IMR-90 (cell line): ENCODE data around the gene FLACC1. TPM values are rescaled to one million over a fixed set of nuclear protein-coding genes. Genes with fewer than 3 reads are reported as not detected.

Experiments used
- ATAC-seq: fragments of 200-7000 bp; cut with Tn5 transposase; 2 replicates; pipeline ENCODE4 v1.9.1; 2020; ENCODE audit warnings: low read depth, mild to moderate bottlenecking, moderate library complexity
- BruUV-seq: library from RNA; stranded (reverse); fragments of 400-500 nt; replicated peaks from 2 replicates; lab custom pipeline; 2021; lab: Mats Ljungman, UMichigan
- CTCF ChIA-PET: fragments of 300-600 bp; formaldehyde crosslinking; extraction: SDS; loops from one replicate; lab custom pipeline; 2021; ENCODE audit warnings: antibody characterized with exemption; lab: Yijun Ruan, JAX
- POLR2A ChIA-PET: fragments of 300-600 bp; sonication (Branson Sonifier 250); formaldehyde crosslinking; loops from one replicate; lab custom pipeline; 2022; ENCODE audit warnings: antibody characterized with exemption; ENCODE audit not compliant: unreplicated experiment; lab: Charles Lee
- DNase-seq: peaks from one replicate; pipeline ENCODE4 v3.0.0; 2013
- H2AFZ ChIP-seq: replicated peaks from 2 replicates; pipeline ENCODE3; 2013; ENCODE audit warnings: low read length, mild to moderate bottlenecking; ENCODE audit not compliant: poor library complexity
- H2AK5ac ChIP-seq: 2 replicates; pipeline ENCODE4 v1.6.1; 2013; ENCODE audit warnings: low read depth, low read length, inconsistent platforms
- H2AK9ac ChIP-seq: replicated peaks from 2 replicates; pipeline ENCODE3; 2013; ENCODE audit warnings: mild to moderate bottlenecking, low read depth, low read length, moderate library complexity; ENCODE audit not compliant: poor library complexity
- H2BK120ac ChIP-seq: 2 replicates; pipeline ENCODE4 v1.6.1; 2013; ENCODE audit warnings: low read depth, low read length, inconsistent platforms
- H2BK15ac ChIP-seq: 3 replicates; pipeline ENCODE4 v1.6.1; 2013; ENCODE audit warnings: low read depth, low read length, inconsistent platforms
- H2BK20ac ChIP-seq: 2 replicates; pipeline ENCODE4 v1.6.1; 2013; ENCODE audit warnings: low read depth, mild to moderate bottlenecking, inconsistent platforms, low read length, moderate library complexity
- H2BK5ac ChIP-seq: 2 replicates; pipeline ENCODE4 v1.6.1; 2013; ENCODE audit warnings: mild to moderate bottlenecking, low read depth, low read length, inconsistent platforms; ENCODE audit not compliant: poor library complexity, severe bottlenecking
- H3K14ac ChIP-seq: replicated peaks from 2 replicates; pipeline ENCODE4 v1.6.1; 2013; ENCODE audit warnings: low read depth, low read length, inconsistent platforms
- H3K18ac ChIP-seq: 2 replicates; pipeline ENCODE4 v1.6.1; 2013; ENCODE audit warnings: low read depth, low read length, control low read depth
- H3K23ac ChIP-seq: 2 replicates; pipeline ENCODE4 v1.6.1; 2013; ENCODE audit warnings: low read depth, low read length, inconsistent platforms
- H3K27ac ChIP-seq: 2 replicates; pipeline ENCODE4 v1.5.1; 2013; ENCODE audit warnings: mild to moderate bottlenecking, control low read depth, low read length; ENCODE audit not compliant: insufficient read depth
- H3K27me3 ChIP-seq: 2 replicates; pipeline ENCODE4 v1.6.1; 2013; ENCODE audit warnings: low read length; ENCODE audit not compliant: control insufficient read depth, insufficient read depth
- H3K36me3 ChIP-seq: 2 replicates; pipeline ENCODE4 v1.6.1; 2013; ENCODE audit warnings: low read length, mixed read lengths; ENCODE audit not compliant: control insufficient read depth, insufficient read depth
- H3K4ac ChIP-seq: 2 replicates; pipeline ENCODE4 v1.6.1; 2013; ENCODE audit warnings: low read depth, low read length, inconsistent platforms
- H3K4me1 ChIP-seq: 2 replicates; pipeline ENCODE4 v1.6.1; 2013; ENCODE audit warnings: low read length, mixed read lengths; ENCODE audit not compliant: control insufficient read depth, insufficient read depth
- H3K4me2 ChIP-seq: 2 replicates; pipeline ENCODE4 v1.6.1; 2013; ENCODE audit warnings: low read depth, mild to moderate bottlenecking, control low read depth, low read length, moderate library complexity
- H3K4me3 ChIP-seq: 2 replicates; pipeline ENCODE4 v1.5.1; 2013; ENCODE audit warnings: low read depth, mild to moderate bottlenecking, control low read depth, low read length, moderate library complexity; ENCODE audit not compliant: insufficient read depth
- H3K56ac ChIP-seq: 2 replicates; pipeline ENCODE4 v1.6.1; 2013; ENCODE audit warnings: low read length, inconsistent platforms; ENCODE audit not compliant: insufficient read depth; ENCODE audit errors: extremely low read depth
- H3K79me1 ChIP-seq, 2 experiments: 2 replicates each; pipeline ENCODE4 v1.6.1; 2013; ENCODE audit warnings: low read length in 2 of 2, inconsistent platforms in 1 of 2, low read depth in 1 of 2
- H3K9ac ChIP-seq: 2 replicates; pipeline ENCODE4 v1.6.1; 2013; ENCODE audit warnings: low read depth, low read length, control low read depth
- H3K9me1 ChIP-seq: 2 replicates; pipeline ENCODE4 v1.6.1; 2013; ENCODE audit warnings: low read length, inconsistent platforms; ENCODE audit not compliant: insufficient read depth
- H3K9me3 ChIP-seq: 2 replicates; pipeline ENCODE4 v1.6.1; 2013; ENCODE audit warnings: low read length; ENCODE audit not compliant: control insufficient read depth, insufficient read depth
- H4K20me1 ChIP-seq: 2 replicates; pipeline ENCODE4 v1.6.1; 2013; ENCODE audit warnings: low read length, inconsistent platforms; ENCODE audit not compliant: insufficient read depth
- H4K5ac ChIP-seq: 2 replicates; pipeline ENCODE4 v1.6.1; 2013; ENCODE audit warnings: mild to moderate bottlenecking, low read depth, low read length, control low read depth
- H4K8ac ChIP-seq, 2 experiments: 2 replicates each; pipeline ENCODE4 v1.6.1; 2013; ENCODE audit warnings: low read depth in 2 of 2, low read length in 2 of 2, control low read depth in 1 of 2, inconsistent platforms in 1 of 2
- H4K91ac ChIP-seq: 2 replicates; pipeline ENCODE4 v1.6.1; 2013; ENCODE audit warnings: low read depth, low read length, inconsistent platforms; ENCODE audit not compliant: insufficient read depth
- BHLHE40 ChIP-seq: fragments of 150-350 bp; IDR thresholded peaks from 2 replicates; pipeline ENCODE4 v1.6.1; 2016; ENCODE audit warnings: mild to moderate bottlenecking, low read depth, low read length
- CEBPB ChIP-seq: IDR thresholded peaks from 2 replicates; pipeline ENCODE4 v1.6.1; 2012; ENCODE audit warnings: low read depth, low read length, improper control_type of control experiment
- CHD1 ChIP-seq: IDR thresholded peaks from 2 replicates; pipeline ENCODE4 v1.6.1; 2012; ENCODE audit warnings: low read depth, low read length, improper control_type of control experiment
- FOS ChIP-seq: fragments of 150-350 bp; IDR thresholded peaks from 2 replicates; pipeline ENCODE4 v1.6.1; 2016; ENCODE audit warnings: low read depth, low read length
- MAFK ChIP-seq: IDR thresholded peaks from 2 replicates; pipeline ENCODE4 v1.6.1; 2012; ENCODE audit warnings: low read depth, low read length, improper control_type of control experiment
- MAZ ChIP-seq: IDR thresholded peaks from 2 replicates; pipeline ENCODE4 v1.6.1; 2012; ENCODE audit warnings: low read depth, mild to moderate bottlenecking, low read length, improper control_type of control experiment, moderate library complexity, borderline replicate concordance
- MXI1 ChIP-seq: IDR thresholded peaks from 2 replicates; pipeline ENCODE4 v1.6.1; 2012; ENCODE audit warnings: low read depth, mild to moderate bottlenecking, low read length, moderate library complexity, borderline replicate concordance
- NFE2L2 ChIP-seq: fragments of 150-350 bp; IDR thresholded peaks from 2 replicates; pipeline ENCODE4 v1.6.1; 2016; ENCODE audit warnings: low read depth, mild to moderate bottlenecking, low read length
- POLR2A ChIP-seq: IDR thresholded peaks from 2 replicates; pipeline ENCODE4 v1.6.1; 2012; ENCODE audit warnings: mild to moderate bottlenecking, low read depth, low read length
- RAD21 ChIP-seq: IDR thresholded peaks from 2 replicates; pipeline ENCODE4 v1.6.1; 2012; ENCODE audit warnings: low read length, improper control_type of control experiment
- RCOR1 ChIP-seq: IDR thresholded peaks from 2 replicates; pipeline ENCODE4 v1.6.1; 2012; ENCODE audit warnings: mild to moderate bottlenecking, low read length, improper control_type of control experiment; ENCODE audit not compliant: insufficient replicate concordance
- RFX5 ChIP-seq: IDR thresholded peaks from 2 replicates; pipeline ENCODE4 v1.8.0; 2012; ENCODE audit warnings: low read depth, mild to moderate bottlenecking, low read length, moderate library complexity
- SMC3 ChIP-seq: fragments of 150-350 bp; IDR thresholded peaks from 2 replicates; pipeline ENCODE4 v1.6.1; 2016; ENCODE audit warnings: low read depth, mild to moderate bottlenecking, antibody characterized with exemption, low read length, moderate library complexity
- WGBS, 2 experiments: methylation state at CpG; one replicate each; pipeline versions ENCODE4 v1.1.5 to v1.1.7; 2013; ENCODE audit warnings: missing lambda C conversion rate in 2 of 2; ENCODE audit not compliant: insufficient read length in 1 of 2; ENCODE audit errors: extremely low coverage in 2 of 2; 5-methylcytosine and 5-hydroxymethylcytosine counted together
- dilution Hi-C: fragments of 300-500 bp; cut with HindIII; formaldehyde crosslinking; loops from one replicate; pipeline ENCODE4 v1.14.3; 2018; ENCODE audit warnings: low sequenced_read_pairs; ENCODE audit not compliant: unreplicated experiment
- in situ Hi-C: fragments of 300-500 bp; cut with MboI; formaldehyde crosslinking; loops from 3 replicates; pipeline ENCODE4 v1.14.3; 2019; ENCODE audit warnings: low sequenced_read_pairs, inconsistent platforms, mixed read lengths
- intact Hi-C: fragments of 100-400 bp; cut with micrococcal nuclease; formaldehyde crosslinking; loops from 2 replicates; pipeline ENCODE4 v1.10.0; 2022
- polyA plus RNA-seq, 3 experiments: library from polyadenylated mRNA; depleted of rRNA; stranded (reverse); fragments of >200 nt; gene quantifications; 2 replicates each; pipeline ENCODE4 v1.2.3, GENCODE V29; 2012; ENCODE audit warnings: low replicate concordance in 1 of 3
- total RNA-seq: library from RNA; depleted of rRNA; stranded (reverse); fragments of >200 nt; gene quantifications from 2 replicates; pipeline ENCODE4 v1.2.3, GENCODE V29; 2012
- TF ChIP-seq, protein P1 (sequence below): conservative IDR thresholded peaks from 2 replicates; pipeline ENCODE4 v1.5.1; 2012; ENCODE audit warnings: mild to moderate bottlenecking, low read depth, low read length, improper control_type of control experiment
- TF ChIP-seq, protein P2 (sequence below): fragments of 150-350 bp; IDR thresholded peaks from 2 replicates; pipeline ENCODE4 v1.6.1; 2017; ENCODE audit warnings: mild to moderate bottlenecking, antibody characterized with exemption, low read length, low read depth
- TF ChIP-seq, protein P3 (sequence below): fragments of 150-350 bp; IDR thresholded peaks from 2 replicates; pipeline ENCODE4 v1.6.1; 2016; ENCODE audit warnings: low read depth, mild to moderate bottlenecking, low read length, moderate library complexity, borderline replicate concordance

FLACC1 gene
- total and polyA plus RNA-seq, 2 of the 4 experiments (the other 2 are of a cell fraction), result 0.32 to 0.54 TPM

DNA sequence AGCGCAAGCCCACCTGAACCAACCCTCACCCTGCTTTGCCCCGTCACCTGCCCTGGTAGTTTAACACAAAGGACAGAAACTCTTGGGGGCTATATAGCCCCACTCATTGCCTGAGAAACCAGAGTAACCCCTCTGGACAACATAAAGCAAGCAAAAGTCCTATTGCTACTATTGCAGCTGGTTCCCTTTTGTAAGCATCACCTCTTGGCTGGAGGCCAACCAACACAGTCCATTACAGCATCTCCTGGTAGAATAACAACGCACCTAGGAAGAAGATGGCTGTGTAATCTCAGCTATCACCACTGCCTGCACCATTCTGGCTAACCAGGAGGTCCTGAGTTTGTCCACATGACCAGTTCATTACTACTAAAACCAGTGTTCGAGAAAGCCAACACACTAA lies 36.4 kb downstream of the FLACC1 start:
- Histone ChIP-seq H3K4ac (no peak overlapping the region), H3K36me3 (no peaks in the 10 kb centered on the region), H3K14ac (no peak overlapping the region), H2BK15ac (no peak overlapping the region), H4K20me1 (no peaks in the 10 kb centered on the region), H2AK9ac (no peak overlapping the region), H3K18ac (no peak overlapping the region), H4K8ac (no peak overlapping the region), H2BK20ac (no peak overlapping the region), H3K27me3 (no peaks in the 10 kb centered on the region), H3K9me1 (no peaks in the 10 kb centered on the region), H3K9ac (no peak overlapping the region), H3K79me1 (no peaks in the 10 kb centered on the region), H3K27ac (no peak overlapping the region), H3K23ac (no peak overlapping the region), H3K56ac (no peak overlapping the region), H2AK5ac (no peak overlapping the region), H4K5ac (no peak overlapping the region), H2BK5ac (no peak overlapping the region), H4K91ac (no peak overlapping the region), H3K4me1 (no peaks in the 10 kb centered on the region), H3K4me3 (no peak overlapping the region), H2BK120ac (no peak overlapping the region), H2AFZ (no peak overlapping the region), H3K9me3 (peaks cover 7% of the 10 kb centered on the region; the same call in 1 of the 2 replicates), H3K4me2 (no peak overlapping the region)
- ChIA-PET CTCF (no interaction called here), POLR2A (no interaction called here)
- no peak for DNase-seq
- ATAC-seq, result no peak
- no peak for TF ChIP-seq RAD21
- no peak for TF ChIP-seq CEBPB
- no peak for TF ChIP-seq BHLHE40
- TF ChIP-seq MAFK, result no peak
- TF ChIP-seq FOS, result no peak
- TF ChIP-seq, protein P1, sequence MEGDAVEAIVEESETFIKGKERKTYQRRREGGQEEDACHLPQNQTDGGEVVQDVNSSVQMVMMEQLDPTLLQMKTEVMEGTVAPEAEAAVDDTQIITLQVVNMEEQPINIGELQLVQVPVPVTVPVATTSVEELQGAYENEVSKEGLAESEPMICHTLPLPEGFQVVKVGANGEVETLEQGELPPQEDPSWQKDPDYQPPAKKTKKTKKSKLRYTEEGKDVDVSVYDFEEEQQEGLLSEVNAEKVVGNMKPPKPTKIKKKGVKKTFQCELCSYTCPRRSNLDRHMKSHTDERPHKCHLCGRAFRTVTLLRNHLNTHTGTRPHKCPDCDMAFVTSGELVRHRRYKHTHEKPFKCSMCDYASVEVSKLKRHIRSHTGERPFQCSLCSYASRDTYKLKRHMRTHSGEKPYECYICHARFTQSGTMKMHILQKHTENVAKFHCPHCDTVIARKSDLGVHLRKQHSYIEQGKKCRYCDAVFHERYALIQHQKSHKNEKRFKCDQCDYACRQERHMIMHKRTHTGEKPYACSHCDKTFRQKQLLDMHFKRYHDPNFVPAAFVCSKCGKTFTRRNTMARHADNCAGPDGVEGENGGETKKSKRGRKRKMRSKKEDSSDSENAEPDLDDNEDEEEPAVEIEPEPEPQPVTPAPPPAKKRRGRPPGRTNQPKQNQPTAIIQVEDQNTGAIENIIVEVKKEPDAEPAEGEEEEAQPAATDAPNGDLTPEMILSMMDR, result no peak
- TF ChIP-seq RCOR1, result no peak
- no peak for TF ChIP-seq MAZ
- no peak for TF ChIP-seq RFX5
- TF ChIP-seq, protein P2, sequence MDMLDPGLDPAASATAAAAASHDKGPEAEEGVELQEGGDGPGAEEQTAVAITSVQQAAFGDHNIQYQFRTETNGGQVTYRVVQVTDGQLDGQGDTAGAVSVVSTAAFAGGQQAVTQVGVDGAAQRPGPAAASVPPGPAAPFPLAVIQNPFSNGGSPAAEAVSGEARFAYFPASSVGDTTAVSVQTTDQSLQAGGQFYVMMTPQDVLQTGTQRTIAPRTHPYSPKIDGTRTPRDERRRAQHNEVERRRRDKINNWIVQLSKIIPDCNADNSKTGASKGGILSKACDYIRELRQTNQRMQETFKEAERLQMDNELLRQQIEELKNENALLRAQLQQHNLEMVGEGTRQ, result no peak
- TF ChIP-seq POLR2A, result no peak
- TF ChIP-seq SMC3, result no peak
- no peak for TF ChIP-seq CHD1
- no peak for TF ChIP-seq MXI1
- TF ChIP-seq NFE2L2, result no peak
- TF ChIP-seq, protein P3, sequence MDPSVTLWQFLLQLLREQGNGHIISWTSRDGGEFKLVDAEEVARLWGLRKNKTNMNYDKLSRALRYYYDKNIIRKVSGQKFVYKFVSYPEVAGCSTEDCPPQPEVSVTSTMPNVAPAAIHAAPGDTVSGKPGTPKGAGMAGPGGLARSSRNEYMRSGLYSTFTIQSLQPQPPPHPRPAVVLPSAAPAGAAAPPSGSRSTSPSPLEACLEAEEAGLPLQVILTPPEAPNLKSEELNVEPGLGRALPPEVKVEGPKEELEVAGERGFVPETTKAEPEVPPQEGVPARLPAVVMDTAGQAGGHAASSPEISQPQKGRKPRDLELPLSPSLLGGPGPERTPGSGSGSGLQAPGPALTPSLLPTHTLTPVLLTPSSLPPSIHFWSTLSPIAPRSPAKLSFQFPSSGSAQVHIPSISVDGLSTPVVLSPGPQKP, result no peak
- 78% methylated on average over 3 of the region's 4 CpGs; no CpG with 5 or more reads in 1 of the 2 experiments for WGBS, 2 experiments
- intact Hi-C loops, result no loop called here
- dilution Hi-C loops, result no loop called here
- in situ Hi-C loops, result no loop called here
- no TSS peak for BruUV-seq
